CD4-positive, alpha-beta T cell treated with Interleukin-17A for 1 hour (primary cell): ENCODE measurements around the gene WWC1.
"Not testable (repeated sequence)": the region's sequence is repeated elsewhere in the genome, so short reads cannot be mapped to it uniquely, and the experiment has no call there.

Experiments used
- DNase-seq: peaks from one replicate; pipeline ENCODE4 v3.0.0-alpha.2; 2020

Gene WWC1

DNA sequence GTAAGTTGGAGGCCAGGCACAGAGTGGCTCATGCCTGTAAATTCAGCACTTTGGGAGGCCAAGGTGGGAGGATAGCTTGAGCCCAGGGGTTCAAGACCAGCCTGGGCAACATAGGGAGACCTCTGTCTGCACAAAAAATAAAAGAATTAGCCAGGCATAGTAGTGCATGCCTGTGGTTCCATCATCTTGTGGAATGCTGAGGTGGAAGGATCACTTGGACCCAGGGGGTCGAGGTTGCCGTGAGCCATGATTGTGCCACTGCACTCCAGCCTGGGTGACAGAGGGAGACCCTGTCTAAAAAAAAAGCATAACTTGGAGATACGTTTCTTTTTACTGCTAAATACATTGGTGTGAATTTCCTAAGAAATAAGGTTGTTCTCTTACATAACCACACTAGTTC is 19.1 kb downstream of the WWC1 start:
- not testable (repeated sequence) for DNase-seq

DNA sequence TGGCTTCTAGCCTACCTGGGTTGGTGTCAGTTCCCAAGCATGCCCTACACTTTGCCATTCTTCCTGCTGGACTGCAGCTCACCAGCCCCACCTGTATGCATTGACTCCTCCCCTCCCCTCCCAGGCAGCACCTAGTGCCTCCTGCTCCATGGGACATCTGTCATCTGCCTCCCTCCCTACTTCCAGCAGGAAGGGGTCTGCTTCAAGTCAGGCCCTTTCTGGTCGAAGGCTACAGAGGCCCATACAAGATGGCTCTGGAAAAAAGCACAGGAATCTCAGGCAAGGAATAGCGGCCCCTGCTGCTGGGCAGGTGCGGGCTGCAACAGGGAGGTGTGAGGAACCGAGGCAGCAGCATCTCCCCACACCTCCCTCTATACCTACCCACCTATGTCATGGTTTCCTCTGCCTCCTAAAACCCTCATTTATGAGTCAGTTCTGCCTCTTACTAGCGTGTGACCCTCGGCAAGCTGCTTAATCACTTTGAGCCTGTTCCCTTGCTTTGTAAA is 19.7 kb downstream of the WWC1 start:
- no peak for DNase-seq

GRCh38 chr5:168312606-168313295 is 21.3 kb downstream of the WWC1 start:
- DNase-seq = no peak

GRCh38 chr5:168313596-168314204 is 22.3 kb downstream of the WWC1 start:
- no peak for DNase-seq

GRCh38 chr5:168314735-168315411 is 23.4 kb downstream of the WWC1 start:
- DNase-seq = no peak

GRCh38 chr5:168315416-168316138 is 24.1 kb downstream of the WWC1 start:
- no peak for DNase-seq

- DNase-seq = no peak
Measured at GRCh38 chr5:168316139-168316578, 24.7 kb downstream of the WWC1 start.

GRCh38 chr5:168317096-168317520 is 25.7 kb downstream of the WWC1 start:
- DNase-seq = no peak

- no peak for DNase-seq
Measured at GRCh38 chr5:168317521-168318147, 26.2 kb downstream of the WWC1 start.

DNA sequence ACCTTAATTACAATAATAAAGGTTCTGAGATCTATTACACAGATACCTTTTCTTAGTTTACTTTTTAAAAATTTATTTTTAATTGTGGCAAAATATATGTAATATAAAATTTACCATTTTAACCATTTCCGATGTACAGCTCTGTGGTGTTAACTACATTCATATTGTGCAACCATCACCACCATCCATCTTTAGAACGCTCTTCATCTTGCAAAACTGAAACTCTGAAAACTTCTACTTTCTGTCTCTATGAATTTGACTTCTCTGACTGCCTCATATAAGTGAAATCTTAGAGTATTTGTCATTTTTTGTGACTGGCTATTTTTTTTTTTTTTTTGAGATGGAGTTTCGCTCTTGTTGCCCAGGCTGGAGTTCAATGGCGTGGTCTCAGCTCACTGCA is 26.8 kb downstream of the WWC1 start:
- DNase-seq = no peak

- DNase-seq = no peak
Measured at GRCh38 chr5:168319774-168320173, 28.3 kb downstream of the WWC1 start.

- no peak for DNase-seq
Measured at GRCh38 chr5:168320805-168321204, 29.4 kb downstream of the WWC1 start.

DNA sequence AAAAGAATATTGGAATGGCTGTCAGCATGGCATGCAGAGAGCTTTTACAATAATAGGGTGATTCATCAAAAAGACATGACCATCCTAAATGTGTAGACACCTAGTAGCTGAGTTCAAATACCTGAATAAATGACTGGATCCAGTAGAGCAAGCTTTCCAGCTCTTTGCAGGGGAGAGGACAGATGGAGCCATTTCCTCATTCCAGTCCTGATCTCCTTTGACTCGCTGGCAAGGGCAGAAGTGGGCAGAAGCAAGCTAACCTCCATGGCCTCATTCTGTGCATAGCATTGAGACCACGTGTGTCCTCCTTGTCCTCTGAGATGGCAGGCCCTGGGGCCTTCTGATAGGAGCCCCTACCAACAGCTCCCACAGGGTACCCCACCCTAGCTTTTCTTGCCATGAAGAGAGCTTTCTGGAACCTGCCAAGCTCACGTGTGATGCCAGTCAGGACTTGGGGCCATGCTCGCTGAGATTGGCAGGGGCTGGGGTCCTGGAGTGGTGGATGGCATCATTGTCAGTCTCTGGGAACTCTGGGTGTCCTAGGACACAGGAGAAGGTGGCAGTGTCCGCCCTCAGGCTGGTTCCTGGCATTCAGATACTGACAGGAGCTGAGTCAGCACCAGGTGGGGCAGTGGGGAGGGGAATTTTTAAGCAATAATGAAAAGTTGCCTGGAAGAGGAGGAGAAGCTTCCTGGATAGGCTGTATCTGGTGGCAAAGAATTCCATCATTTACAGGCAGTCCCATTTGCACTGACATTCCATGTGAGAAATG is 33.6 kb downstream of the WWC1 start:
- DNase-seq = no peak

DNA sequence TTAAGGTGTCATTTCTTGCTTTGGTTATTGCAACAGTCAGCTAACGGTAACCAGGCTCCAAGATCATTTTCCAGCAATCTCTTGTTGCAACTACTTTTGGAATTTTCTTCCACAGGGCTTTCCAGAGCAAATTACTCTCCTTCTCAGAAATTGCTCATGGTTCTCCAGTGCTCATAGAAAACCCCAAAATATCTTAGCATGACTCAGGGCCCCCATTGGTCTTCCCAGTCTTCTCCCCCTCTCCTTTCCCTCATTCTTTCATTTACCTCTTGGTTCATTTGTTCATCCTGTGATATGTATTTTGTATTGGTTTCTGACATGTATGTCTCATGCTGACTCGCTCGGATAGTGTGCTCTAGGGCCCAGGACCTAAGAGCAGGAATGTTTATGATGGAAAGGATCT is 35.6 kb downstream of the WWC1 start:
- DNase-seq = no peak

DNA sequence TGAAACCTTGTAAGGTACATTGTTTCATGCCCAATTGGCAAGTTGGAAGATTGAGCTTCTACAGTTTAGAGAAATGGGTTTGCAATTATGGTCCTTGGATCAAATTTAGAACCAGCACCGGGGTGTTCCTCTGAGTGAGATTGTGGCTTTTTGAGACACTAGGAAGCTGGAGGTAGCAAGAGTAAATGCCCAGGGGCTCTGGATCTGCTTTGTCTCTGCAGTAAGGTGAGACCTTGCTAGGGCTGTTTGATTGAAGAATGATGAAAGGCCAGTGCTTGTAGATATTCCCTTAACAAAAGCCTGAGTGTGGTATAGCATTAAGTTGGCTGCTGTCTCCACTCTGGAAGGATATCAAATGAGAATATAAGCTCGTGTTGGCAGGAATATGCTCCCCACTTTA is 36.0 kb downstream of the WWC1 start:
- DNase-seq = no peak

DNA sequence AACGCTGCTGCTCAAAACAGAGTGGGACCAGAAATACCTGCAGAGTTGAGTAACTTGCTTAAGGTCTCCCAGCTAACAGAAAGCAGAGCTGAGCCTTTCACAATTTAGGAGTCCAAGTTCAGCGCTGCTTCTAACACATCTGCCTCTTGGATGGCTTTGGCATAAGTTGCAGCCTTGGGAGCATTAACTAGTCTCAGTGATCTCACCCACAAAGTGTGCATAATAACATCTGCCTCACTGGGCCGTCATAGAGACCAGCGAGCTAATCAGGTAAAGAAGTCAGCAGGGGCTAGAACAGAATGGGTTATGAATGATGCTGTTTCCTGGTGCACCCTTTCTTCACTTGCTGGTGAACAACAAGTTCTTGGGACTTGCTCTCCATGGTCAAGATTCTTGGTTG is 36.5 kb downstream of the WWC1 start:
- no peak for DNase-seq

- DNase-seq = no peak
Measured at GRCh38 chr5:168328814-168329213, 37.4 kb downstream of the WWC1 start.

GRCh38 chr5:168329302-168329701 is 37.9 kb downstream of the WWC1 start:
- DNase-seq = no peak

GRCh38 chr5:168332042-168332441 is 40.6 kb downstream of the WWC1 start:
- DNase-seq = no peak

- no peak for DNase-seq
Measured at GRCh38 chr5:168334280-168334679, 42.8 kb downstream of the WWC1 start.

DNA sequence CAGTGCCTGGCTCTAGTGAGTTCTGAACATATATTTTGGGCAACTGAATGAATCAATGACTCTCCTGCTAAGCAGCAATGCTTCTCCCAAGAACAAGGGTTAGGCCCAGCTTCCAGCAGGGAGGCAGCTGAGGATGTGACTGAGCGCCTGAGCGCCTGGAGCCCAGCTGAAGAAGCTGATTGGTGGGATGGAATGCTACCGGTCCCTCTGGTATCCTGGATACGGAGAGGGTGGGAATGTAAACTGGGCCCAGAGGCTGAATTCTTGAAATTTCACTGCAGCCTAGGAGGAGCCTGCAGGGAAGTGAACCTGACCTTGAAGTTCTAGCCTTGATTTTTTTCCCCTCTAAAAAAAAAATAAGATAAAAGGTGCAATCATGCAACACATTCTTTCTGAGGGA is 43.2 kb downstream of the WWC1 start:
- no peak for DNase-seq

- no peak for DNase-seq
Measured at GRCh38 chr5:168337361-168337760, 45.9 kb downstream of the WWC1 start.
